Motor neuron (in vitro differentiated cells): ENCODE measurements around the gene ZNF136. TPM values are rescaled to one million over a fixed set of nuclear protein-coding genes. Genes with fewer than 3 reads are reported as not detected.

Source experiments
- ATAC-seq, 8 experiments: fragments of 200-7000 bp; cut with Tn5 transposase; replicated peaks in 6 of 8; 2 replicates each; pipeline ENCODE4 v1.8.0; 2021; ENCODE audit warnings: mild to moderate bottlenecking in 8 of 8, moderate library complexity in 8 of 8
- H3K27ac ChIP-seq, 2 donors: fragments of 250-450 bp; sonication (Bioruptor Pico); 2 replicates each; pipeline ENCODE4 v1.9.0; 2021; ENCODE audit warnings: antibody characterized with exemption in 2 of 2, mild to moderate bottlenecking in 2 of 2, moderate library complexity in 1 of 2
- H3K4me1 ChIP-seq, 2 donors: fragments of 250-450 bp; sonication (Bioruptor Pico); replicated peaks in 1 of 2; 2 replicates each; pipeline ENCODE4 v1.6.1; 2021; ENCODE audit warnings: antibody characterized with exemption in 2 of 2, mild to moderate bottlenecking in 2 of 2, moderate library complexity in 1 of 2
- H3K4me3 ChIP-seq, 5 donors: fragments of 250-450 bp; sonication (Bioruptor Pico); 2 replicates each; pipeline ENCODE4 v1.9.0; 2021; ENCODE audit warnings: antibody characterized with exemption in 5 of 5, mild to moderate bottlenecking in 5 of 5, moderate library complexity in 4 of 5
- WGBS, 10 experiments: fragments of 450-650 bp; shearing (Covaris generic); methylation state at CpG; one replicate each; pipeline ENCODE4 v1.0.0; 2022; 5-methylcytosine and 5-hydroxymethylcytosine counted together
- in situ Hi-C, 9 experiments: fragments of 400-800 bp; cut with MboI; loops; one replicate each; pipeline ENCODE4 v1.15.0; 2021; ENCODE audit warnings: low sequenced_read_pairs in 9 of 9, low pct_unique_long_range_greater_than_20kb in 2 of 9; ENCODE audit not compliant: unreplicated experiment in 9 of 9
- total RNA-seq, 8 experiments: library from RNA; unstranded; fragments of 300-600 nt; gene quantifications; 2 replicates each; pipeline versions ENCODE4 v1.2.3 to v1.2.4, GENCODE V29; 2022

The ZNF136 gene
- total RNA-seq, 8 experiments from 2014 or later, result 4.7 to 12.4 (median 10.5) TPM

- 82 to 100% (median 98%) methylated on average over 1 to 4 of the region's 4 CpGs; no CpG with 5 or more reads in 3 of the 10 experiments for WGBS, 10 experiments
- in situ Hi-C loops, result no loop called here
- ATAC-seq, result no peak
Measured at GRCh38 chr19:12205296-12205695, 42.4 kb downstream of the ZNF136 start.

GRCh38 chr19:12208221-12208620, 45.3 kb downstream of the ZNF136 start:
- no peak overlapping the region for H3K27ac ChIP-seq
- no peaks in the 10 kb centered on the region for H3K4me1 ChIP-seq
- ATAC-seq, result no peak
- no peak overlapping the region for H3K4me3 ChIP-seq
- in situ Hi-C loops, result no loop called here
- WGBS, 10 experiments, result 0 to 100% (median 90%) methylated on average over 1 to 2 of the region's 2 CpGs

More at GRCh38 chr19:12205296-12205695, 42.4 kb downstream of the ZNF136 start:
- Histone ChIP-seq H3K4me1 (no peaks in the 10 kb centered on the region), H3K4me3 (no peak overlapping the region), H3K27ac (no peak overlapping the region)

GRCh38 chr19:12217332-12217731, 54.4 kb downstream of the ZNF136 start:
- in situ Hi-C loops, result no loop called here
- Histone ChIP-seq H3K4me1 (no peaks in the 10 kb centered on the region), H3K4me3 (no peak overlapping the region), H3K27ac (no peak overlapping the region)
- no peak for ATAC-seq

- ATAC-seq, result no peak
- Histone ChIP-seq H3K27ac (no peak overlapping the region), H3K4me3 (no peak overlapping the region), H3K4me1 (no peaks in the 10 kb centered on the region)
- WGBS, 10 experiments, result 43 to 75% methylated on average over 1 of the region's 1 CpG; no CpG with 5 or more reads in 8 of the 10 experiments
- in situ Hi-C loops, result no loop called here
Measured at GRCh38 chr19:12222980-12223630, 60.2 kb downstream of the ZNF136 start.

DNA sequence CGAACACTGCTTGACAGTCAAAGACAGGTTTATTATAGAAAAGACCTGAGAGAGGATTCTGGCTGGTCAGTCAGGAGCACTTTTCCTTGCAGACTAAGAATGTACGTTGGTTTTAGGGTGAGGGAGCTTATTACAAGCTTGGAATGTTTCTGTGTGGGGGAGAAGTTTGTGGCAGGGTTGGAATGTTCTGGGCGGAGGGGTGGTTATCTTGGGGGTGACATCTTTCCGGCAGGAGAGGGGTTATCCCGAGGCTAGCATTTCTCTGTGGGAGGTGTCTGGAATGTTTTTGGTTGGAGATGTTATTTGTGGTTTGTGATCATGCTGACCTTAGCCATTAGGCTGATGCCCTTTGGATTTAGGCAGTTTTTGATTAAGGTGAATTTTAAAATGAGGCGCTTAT, 61.8 kb downstream of the ZNF136 start:
- WGBS, 10 experiments, result 70 to 100% (median 94%) methylated on average over 1 to 6 of the region's 6 CpGs; no CpG with 5 or more reads in 4 of the 10 experiments
- in situ Hi-C loops, result no loop called here
- ATAC-seq, result no peak
- H3K4me1 ChIP-seq, result no peaks in the 10 kb centered on the region
- no peak overlapping the region for H3K4me3 ChIP-seq
- no peak overlapping the region for H3K27ac ChIP-seq

GRCh38 chr19:12229990-12230389, 67.1 kb downstream of the ZNF136 start:
- H3K27ac ChIP-seq, result no peak overlapping the region
- ATAC-seq, result no peak
- WGBS, 10 experiments, result 17 to 100% (median 63%) methylated on average over 1 to 3 of the region's 3 CpGs; no CpG with 5 or more reads in 3 of the 10 experiments
- in situ Hi-C loops, result no loop called here
- H3K4me1 ChIP-seq, result no peaks in the 10 kb centered on the region
- H3K4me3 ChIP-seq, result no peak overlapping the region

- H3K4me3 ChIP-seq, result no peak overlapping the region
- no peak for ATAC-seq
- H3K27ac ChIP-seq, result no peak overlapping the region
- 29 to 100% (median 79%) methylated on average over 1 to 5 of the region's 6 CpGs; no CpG with 5 or more reads in 3 of the 10 experiments for WGBS, 10 experiments
- H3K4me1 ChIP-seq, result no peaks in the 10 kb centered on the region
- in situ Hi-C loops, result no loop called here
Measured at GRCh38 chr19:12230751-12231733, 68.1 kb downstream of the ZNF136 start.

- Histone ChIP-seq H3K4me3 (no peak overlapping the region), H3K4me1 (no peaks in the 10 kb centered on the region), H3K27ac (no peak overlapping the region)
- no peak for ATAC-seq
- in situ Hi-C loops, result no loop called here
- WGBS, 10 experiments, result 58 to 100% (median 74%) methylated on average over 1 to 3 of the region's 3 CpGs; no CpG with 5 or more reads in 4 of the 10 experiments
Measured at GRCh38 chr19:12232961-12233360, 70.1 kb downstream of the ZNF136 start.

DNA sequence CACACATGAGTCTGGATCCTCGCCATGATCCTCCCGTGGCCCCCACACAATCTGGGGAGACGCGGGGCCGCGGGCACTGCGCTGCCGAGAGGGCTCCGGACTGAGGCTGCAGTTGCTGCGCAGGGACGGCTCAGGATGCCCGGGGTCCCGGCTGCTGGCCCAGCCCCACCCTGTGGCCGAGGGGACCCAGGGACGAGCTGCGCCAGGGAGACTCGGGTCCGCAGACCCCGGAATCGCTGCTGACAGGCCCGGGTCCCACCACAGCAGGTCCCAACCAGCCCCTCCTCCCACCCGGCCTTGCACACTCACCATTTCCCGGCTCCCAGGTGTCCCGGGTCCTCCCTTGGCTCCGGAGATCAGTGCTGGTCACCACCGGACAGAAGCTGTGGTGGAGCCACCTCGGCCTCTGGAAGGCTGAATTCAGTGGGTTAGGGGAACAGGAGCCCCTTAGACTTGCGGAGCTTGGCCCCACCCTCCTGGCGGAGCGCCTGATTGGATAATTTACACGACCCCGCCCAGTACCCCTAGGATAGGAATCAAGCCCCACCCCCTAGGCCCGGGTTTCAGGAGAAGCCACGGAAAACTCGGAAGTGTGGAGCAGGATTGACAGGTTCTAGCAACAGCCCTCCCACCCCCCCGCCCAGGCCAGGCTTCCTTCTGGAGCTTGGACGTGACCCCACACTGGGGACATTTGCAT, 74.4 kb downstream of the ZNF136 start:
- no peak overlapping the region for H3K4me3 ChIP-seq
- ATAC-seq, result no peak
- 83 to 95% methylated on average over 1 to 10 of the region's 37 CpGs; no CpG with 5 or more reads in 8 of the 10 experiments for WGBS, 10 experiments
- H3K4me1 ChIP-seq, result no peaks in the 10 kb centered on the region
- no peak overlapping the region for H3K27ac ChIP-seq
- in situ Hi-C loops, result no loop called here

Other genes with a start within 250 kb of the ZNF136 start
- gene ZNF700, start 238.0 kb upstream of the ZNF136 start, total RNA-seq, result 10 to 100 TPM in 7 of 8 experiments, 1 to 10 TPM in 1; 4.3 to 22.7 (median 15.2) TPM
- 1 to 10 TPM in 7 of 8 experiments, under 1 TPM in 1; 0.99 to 9.6 (median 6.7) TPM for gene ZNF763, start 198.1 kb upstream of the ZNF136 start, total RNA-seq
- gene ZNF433, start 127.4 kb upstream of the ZNF136 start, total RNA-seq, result 10 to 100 TPM in 5 of 8 experiments, 1 to 10 TPM in 3; 2.1 to 33.8 (median 20.0) TPM
- gene ZNF878, start 110.1 kb upstream of the ZNF136 start, total RNA-seq, result 1 to 10 TPM in 5 of 8 experiments, under 1 TPM in 1, not detected in 2; 0.36 to 3.0 (median 1.3) TPM
- 10 to 100 TPM in 5 of 8 experiments, 1 to 10 TPM in 2, under 1 TPM in 1; 0.22 to 25.3 (median 14.8) TPM for gene ZNF844, start 98.4 kb upstream of the ZNF136 start, total RNA-seq
- 10 to 100 TPM in 5 of 8 experiments, 1 to 10 TPM in 3; 2.2 to 31.9 (median 16.8) TPM for gene ZNF20, start 22.7 kb upstream of the ZNF136 start, total RNA-seq
- gene ZNF625, start 6.4 kb upstream of the ZNF136 start, total RNA-seq, result 10 to 100 TPM in 6 of 8 experiments, 1 to 10 TPM in 2; 1.6 to 36.3 (median 30.2) TPM
- gene ZNF44, start 131.8 kb downstream of the ZNF136 start, total RNA-seq, result 10 to 100 TPM in 6 of 8 experiments, 1 to 10 TPM in 2; 8.3 to 21.7 (median 16.2) TPM
- 1 to 10 TPM in 7 of 8 experiments, under 1 TPM in 1; 0.81 to 5.4 (median 3.1) TPM for gene ZNF563, start 170.5 kb downstream of the ZNF136 start, total RNA-seq
- gene ZNF442, start 202.6 kb downstream of the ZNF136 start, total RNA-seq, result 10 to 100 TPM in 4 of 8 experiments, 1 to 10 TPM in 2, under 1 TPM in 2; 0.31 to 16.5 (median 8.5) TPM
- 1 to 10 TPM in 7 of 8 experiments, under 1 TPM in 1; 0.92 to 4.8 (median 3.2) TPM for gene ZNF799, start 238.2 kb downstream of the ZNF136 start, total RNA-seq